Kasumi-1 (cell line): ENCODE measurements around the gene CH25H.

Source experiments
- DNase-seq, 2 experiments: peaks; one replicate each; lab custom pipeline; 2025; lab: John Stamatoyannopoulos, UW

The CH25H gene

GRCh38 chr10:89156161-89156835, 50.8 kb downstream of the CH25H start:
- peak in 1 of 2 experiments; percentile 9 for DNase-seq
